Renal cortex interstitium (tissue), 15 donors: ENCODE results near the gene NOX3. TPM values are rescaled to one million over a fixed set of nuclear protein-coding genes. Genes with fewer than 3 reads are reported as not detected.
A peak's percentile ranks its signal among the peaks of the same experiment; 100 is the strongest.
"Not testable (repeated sequence)": the region's sequence is repeated elsewhere in the genome, so short reads cannot be mapped to it uniquely, and the experiment has no call there.

Experiments used
- DNase-seq, 11 donors: peaks; one replicate each; pipeline ENCODE4 v3.0.0-alpha.2; 2013; ENCODE audit warnings: low read depth in 9 of 11, low spot score in 4 of 11; ENCODE audit errors: extremely low read depth in 1 of 11
- long read RNA-seq, 16 experiments: transcript quantifications; one replicate each; lab custom pipeline, GENCODE V29; 2026
- polyA plus RNA-seq, 3 donors: library from polyadenylated mRNA; unstranded; fragments of 120-200 nt; gene quantifications; one replicate each; pipeline ENCODE4 v1.2.1, GENCODE V29; 2013; ENCODE audit not compliant: insufficient read length in 3 of 3

The NOX3 gene, protein sequence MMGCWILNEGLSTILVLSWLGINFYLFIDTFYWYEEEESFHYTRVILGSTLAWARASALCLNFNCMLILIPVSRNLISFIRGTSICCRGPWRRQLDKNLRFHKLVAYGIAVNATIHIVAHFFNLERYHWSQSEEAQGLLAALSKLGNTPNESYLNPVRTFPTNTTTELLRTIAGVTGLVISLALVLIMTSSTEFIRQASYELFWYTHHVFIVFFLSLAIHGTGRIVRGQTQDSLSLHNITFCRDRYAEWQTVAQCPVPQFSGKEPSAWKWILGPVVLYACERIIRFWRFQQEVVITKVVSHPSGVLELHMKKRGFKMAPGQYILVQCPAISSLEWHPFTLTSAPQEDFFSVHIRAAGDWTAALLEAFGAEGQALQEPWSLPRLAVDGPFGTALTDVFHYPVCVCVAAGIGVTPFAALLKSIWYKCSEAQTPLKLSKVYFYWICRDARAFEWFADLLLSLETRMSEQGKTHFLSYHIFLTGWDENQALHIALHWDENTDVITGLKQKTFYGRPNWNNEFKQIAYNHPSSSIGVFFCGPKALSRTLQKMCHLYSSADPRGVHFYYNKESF
- polyA plus RNA-seq: 1 to 10 TPM; 1.1 to 1.7 (median 1.4) TPM
- long read RNA-seq, donor 1: 0 reads
- long read RNA-seq, donor 2: 0 reads
- long read RNA-seq, donor 3: 0 reads
- long read RNA-seq, donor 4: 0 reads
- long read RNA-seq, donor 5: 0 reads
- long read RNA-seq, donor 6: 0 reads
- long read RNA-seq, donor 7: 0 reads
- long read RNA-seq, donor 8: 0 reads
- long read RNA-seq, donor 9: 0 reads
- long read RNA-seq, donor 10, partial matches to known transcripts: 0 of 1 reads
- long read RNA-seq, donor 10, other reads (novel, unspliced or antisense): 0 of 1 reads
- long read RNA-seq, donor 11: 0 reads
- long read RNA-seq, donor 12: 0 reads
- long read RNA-seq, donor 13: 0 reads
- long read RNA-seq, donor 14, partial matches to known transcripts: 0 of 1 reads
- long read RNA-seq, donor 14, other reads (novel, unspliced or antisense): 0 of 1 reads
- long read RNA-seq, donor 15: 0 reads
- long read RNA-seq, donor 16: 0 reads

GRCh38 chr6:155455766-155456165 lies at the start of gene NOX3:
NOX3 (minus strand) TSS chr6:155455839; CDS start chr6:155455800, 39 bp downstream.
- DNase-seq: no peak

DNA sequence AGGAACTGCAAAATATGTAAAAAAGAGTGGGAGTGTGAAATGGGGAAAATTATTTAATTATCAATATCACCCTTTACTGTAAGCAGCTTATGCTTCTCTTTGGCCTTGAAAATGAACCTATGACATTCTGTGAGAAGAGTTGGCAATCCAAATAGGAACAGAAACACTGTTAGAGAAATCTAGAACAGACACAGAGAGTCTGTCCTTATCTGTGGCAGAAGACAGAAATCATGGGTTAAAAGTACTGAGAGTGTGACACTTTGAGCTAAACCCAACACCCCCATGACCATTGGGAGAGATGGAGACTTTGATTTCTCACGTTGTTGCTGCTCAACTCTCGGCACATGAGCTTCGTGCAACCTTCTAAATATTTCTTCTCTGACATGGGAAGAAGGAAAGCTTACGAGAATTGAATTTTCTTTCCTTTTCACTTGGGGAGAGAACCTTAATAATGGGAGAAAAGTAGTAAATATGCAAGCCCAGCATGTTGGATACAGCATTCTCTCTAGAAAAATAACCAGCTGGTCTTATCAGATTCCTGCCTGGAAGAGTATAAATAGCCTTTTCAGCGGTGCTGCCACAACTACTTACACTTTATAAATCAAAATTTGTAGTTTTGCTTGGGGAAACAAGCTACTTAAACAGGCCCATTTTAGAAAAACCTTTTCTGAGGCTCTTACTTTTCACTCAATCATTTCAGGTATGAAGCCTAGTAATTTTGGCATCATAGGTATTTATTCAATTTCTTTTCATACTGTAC lies 49.4 kb upstream of the NOX3 start:
- DNase-seq: no peak

DNA sequence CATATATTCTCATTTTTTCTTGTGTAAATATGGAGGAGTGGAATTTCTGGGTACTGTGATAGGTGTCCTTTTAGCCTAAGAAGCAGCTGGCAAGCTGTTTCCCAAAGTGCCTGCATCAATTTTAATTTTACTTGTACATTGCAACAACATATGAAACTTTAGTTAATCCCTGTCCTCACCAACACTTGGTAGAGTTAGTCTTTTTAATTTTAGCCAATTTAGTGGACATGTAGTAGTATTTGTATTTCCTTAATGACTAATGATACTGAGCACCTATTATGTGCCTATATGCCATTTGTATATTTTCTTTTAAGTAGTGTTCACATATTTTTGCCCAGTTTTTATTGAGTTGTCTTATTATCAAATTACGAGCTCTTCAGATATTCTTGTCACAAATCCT lies 46.8 kb upstream of the NOX3 start:
- no peak for DNase-seq

- DNase-seq: no peak
Observed at GRCh38 chr6:155499574-155499973, 43.9 kb upstream of the NOX3 start.

DNA sequence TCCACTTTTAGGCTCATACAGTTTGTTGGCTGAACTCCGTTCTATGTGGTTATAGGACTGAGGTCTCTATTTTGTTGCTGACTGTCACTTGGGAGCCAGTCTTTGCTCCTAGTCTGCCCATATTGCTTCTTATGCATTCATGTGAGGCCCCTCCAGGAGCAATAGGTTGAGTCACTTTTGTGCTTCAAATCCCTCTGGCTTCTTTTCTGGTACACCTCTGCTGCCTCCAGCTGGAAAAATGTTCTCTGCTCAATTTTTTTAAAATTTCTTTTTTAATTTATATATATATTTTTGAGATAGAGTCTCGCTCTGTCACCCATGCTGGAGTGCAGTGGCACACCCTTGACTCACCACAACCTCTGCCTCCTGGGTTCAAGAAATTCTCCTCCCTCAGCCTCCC lies 42.7 kb upstream of the NOX3 start:
- DNase-seq: no peak

GRCh38 chr6:155497273-155497672 lies 41.6 kb upstream of the NOX3 start:
- DNase-seq: no peak

- peak in 3 of 11 donors; percentile 10 to 36 (median 22) for DNase-seq
Observed at GRCh38 chr6:155495011-155495768, 39.6 kb upstream of the NOX3 start.

DNA sequence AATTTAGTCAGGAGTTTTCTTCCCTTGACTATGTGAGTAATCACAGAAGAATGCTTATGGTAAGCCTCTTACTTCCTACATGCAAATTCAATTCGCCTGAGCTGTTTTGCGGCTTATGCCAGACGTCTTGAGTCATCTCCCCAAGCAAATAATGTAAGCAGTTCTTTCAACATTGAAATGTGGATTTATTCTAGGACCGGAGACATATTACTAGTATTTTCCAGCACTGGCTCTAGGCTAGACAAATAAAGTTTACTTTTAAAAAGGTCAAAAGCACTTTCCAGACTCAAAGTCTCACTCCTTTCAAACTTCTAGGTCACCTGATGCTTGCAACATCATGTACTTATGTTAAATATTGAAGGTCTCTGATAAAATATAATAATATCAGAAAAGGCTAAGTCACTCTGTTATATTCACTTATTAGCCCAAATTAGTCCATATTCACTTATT lies 38.1 kb upstream of the NOX3 start:
- DNase-seq: no peak

- no peak for DNase-seq
Observed at GRCh38 chr6:155493026-155493693, 37.5 kb upstream of the NOX3 start.

DNA sequence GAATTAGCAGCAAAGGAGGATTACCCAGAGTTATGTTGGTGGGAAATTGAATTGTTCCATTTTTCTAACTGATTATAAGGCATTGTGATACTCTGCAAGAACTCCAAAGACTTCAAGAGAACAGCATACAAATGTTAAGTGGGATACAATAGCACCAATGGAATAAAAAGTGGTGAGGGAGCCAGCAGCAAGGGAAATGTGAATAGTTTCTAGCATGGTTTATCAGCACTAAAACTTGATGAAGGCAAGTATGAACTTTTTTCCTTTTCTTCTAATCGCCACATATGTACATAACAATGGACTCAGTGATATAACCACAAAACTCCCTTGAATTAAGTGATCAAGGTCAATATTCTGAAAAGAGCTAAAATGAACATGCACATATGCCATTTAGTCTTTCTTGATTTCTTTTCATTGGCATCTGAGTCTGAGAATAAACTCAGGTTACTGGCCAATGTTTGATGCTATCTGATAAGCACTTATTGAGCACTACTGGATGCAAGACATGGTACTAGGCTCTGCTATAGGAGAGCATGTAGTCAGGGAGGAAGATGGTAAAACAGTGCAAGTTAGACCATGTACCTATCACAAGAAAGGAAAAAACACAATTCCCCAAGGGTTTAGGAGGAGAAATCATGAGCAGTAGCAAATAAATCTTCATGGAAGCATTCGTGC lies 36.6 kb upstream of the NOX3 start:
- DNase-seq: no peak

- no peak for DNase-seq
Observed at GRCh38 chr6:155491421-155491820, 35.8 kb upstream of the NOX3 start.

DNA sequence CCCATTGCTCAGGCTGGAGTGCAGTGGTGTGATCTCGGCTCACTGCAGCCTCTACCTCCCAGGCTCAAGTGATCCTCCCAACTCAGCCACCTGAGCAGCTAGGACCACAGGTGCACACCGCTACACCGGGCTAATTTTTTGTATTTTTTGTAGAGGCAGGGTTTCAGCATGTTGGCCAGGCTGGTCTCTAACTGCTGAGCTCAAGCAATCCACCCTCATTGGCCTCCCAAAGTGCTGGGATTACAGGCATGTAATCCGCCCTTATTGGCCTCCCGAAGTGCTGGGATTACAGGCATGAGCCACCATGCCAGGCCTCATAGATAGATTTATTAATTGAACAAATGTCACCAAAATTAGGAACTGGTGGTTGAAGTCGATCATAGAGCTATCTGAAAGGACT lies 32.6 kb upstream of the NOX3 start:
- not testable (repeated sequence) for DNase-seq

- peak in 2 of 11 donors; percentile 14 to 39 for DNase-seq
Observed at GRCh38 chr6:155487371-155488130, 31.9 kb upstream of the NOX3 start.

GRCh38 chr6:155486721-155487294 lies 31.2 kb upstream of the NOX3 start:
- DNase-seq: no peak

- no peak for DNase-seq
Observed at GRCh38 chr6:155485756-155486155, 30.1 kb upstream of the NOX3 start.

GRCh38 chr6:155483858-155484257 lies 28.2 kb upstream of the NOX3 start:
- no peak for DNase-seq
